Calu3 (cell line): ENCODE measurements around the gene RPUSD3. TPM values are rescaled to one million over a fixed set of nuclear protein-coding genes. Genes with fewer than 3 reads are reported as not detected.

Experiments used
- BruUV-seq: library from RNA; stranded (reverse); fragments of 400-500 nt; replicated peaks from 2 replicates; lab custom pipeline; 2021; lab: Mats Ljungman, UMichigan
- CTCF ChIA-PET: fragments of 300-600 bp; sonication (Branson Sonifier 250); formaldehyde crosslinking; loops from one replicate; lab custom pipeline; 2022; ENCODE audit warnings: antibody characterized with exemption; lab: Charles Lee
- DNase-seq: peaks from one replicate; pipeline ENCODE4 v3.0.0; 2022
- H3K27ac Mint-ChIP-seq: one replicate; pipeline ENCODE4 v1.8.0; 2022; ENCODE audit warnings: mixed read lengths; ENCODE audit not compliant: unreplicated experiment
- H3K27me3 Mint-ChIP-seq: one replicate; pipeline ENCODE4 v1.8.0; 2022; ENCODE audit warnings: mixed read lengths; ENCODE audit not compliant: unreplicated experiment
- H3K36me3 Mint-ChIP-seq: one replicate; pipeline ENCODE4 v1.8.0; 2022; ENCODE audit warnings: mild to moderate bottlenecking, moderate library complexity, mixed read lengths; ENCODE audit not compliant: insufficient read depth, unreplicated experiment
- H3K4me1 Mint-ChIP-seq: one replicate; pipeline ENCODE4 v1.8.0; 2022; ENCODE audit warnings: mild to moderate bottlenecking, low read depth, mixed read lengths; ENCODE audit not compliant: unreplicated experiment
- H3K4me3 Mint-ChIP-seq: one replicate; pipeline ENCODE4 v1.8.0; 2022; ENCODE audit warnings: mild to moderate bottlenecking, low read depth, moderate library complexity, mixed read lengths; ENCODE audit not compliant: unreplicated experiment
- H3K9me3 Mint-ChIP-seq: one replicate; pipeline ENCODE4 v1.8.0; 2022; ENCODE audit warnings: low read depth, mixed read lengths; ENCODE audit not compliant: unreplicated experiment
- intact Hi-C: fragments of 100-400 bp; cut with micrococcal nuclease; formaldehyde crosslinking; loops from one replicate; pipeline ENCODE4 v1.10.0; 2022; ENCODE audit not compliant: unreplicated experiment
- total RNA-seq: library from RNA; stranded (reverse); gene quantifications from 2 replicates; pipeline ENCODE4 v1.2.3, GENCODE V29; 2022
- TF ChIP-seq, protein P1 (sequence below): fragments of 200-600 bp; IDR thresholded peaks from one replicate; pipeline ENCODE4 v1.8.0; 2022; ENCODE audit warnings: antibody characterized with exemption; ENCODE audit not compliant: unreplicated experiment

RPUSD3 gene
- total RNA-seq, 1 experiment from 2014 or later: 41.7 TPM

GRCh38 chr3:9889405-9889804, 45.6 kb upstream of the RPUSD3 start:
- no peak overlapping the region for H3K27ac Mint-ChIP-seq
- H3K9me3 Mint-ChIP-seq: peaks cover 5% of the 10 kb centered on the region
- no peaks in the 10 kb centered on the region for H3K27me3 Mint-ChIP-seq
- CTCF ChIA-PET: no interaction called here
- peaks cover 31% of the 10 kb centered on the region for H3K36me3 Mint-ChIP-seq
- H3K4me3 Mint-ChIP-seq: no peak overlapping the region
- no peak for DNase-seq
- H3K4me1 Mint-ChIP-seq: peaks cover 21% of the 10 kb centered on the region
- intact Hi-C loops: no loop called here
- TF ChIP-seq, protein P1, sequence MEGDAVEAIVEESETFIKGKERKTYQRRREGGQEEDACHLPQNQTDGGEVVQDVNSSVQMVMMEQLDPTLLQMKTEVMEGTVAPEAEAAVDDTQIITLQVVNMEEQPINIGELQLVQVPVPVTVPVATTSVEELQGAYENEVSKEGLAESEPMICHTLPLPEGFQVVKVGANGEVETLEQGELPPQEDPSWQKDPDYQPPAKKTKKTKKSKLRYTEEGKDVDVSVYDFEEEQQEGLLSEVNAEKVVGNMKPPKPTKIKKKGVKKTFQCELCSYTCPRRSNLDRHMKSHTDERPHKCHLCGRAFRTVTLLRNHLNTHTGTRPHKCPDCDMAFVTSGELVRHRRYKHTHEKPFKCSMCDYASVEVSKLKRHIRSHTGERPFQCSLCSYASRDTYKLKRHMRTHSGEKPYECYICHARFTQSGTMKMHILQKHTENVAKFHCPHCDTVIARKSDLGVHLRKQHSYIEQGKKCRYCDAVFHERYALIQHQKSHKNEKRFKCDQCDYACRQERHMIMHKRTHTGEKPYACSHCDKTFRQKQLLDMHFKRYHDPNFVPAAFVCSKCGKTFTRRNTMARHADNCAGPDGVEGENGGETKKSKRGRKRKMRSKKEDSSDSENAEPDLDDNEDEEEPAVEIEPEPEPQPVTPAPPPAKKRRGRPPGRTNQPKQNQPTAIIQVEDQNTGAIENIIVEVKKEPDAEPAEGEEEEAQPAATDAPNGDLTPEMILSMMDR: no peak
- BruUV-seq: no TSS peak

DNA sequence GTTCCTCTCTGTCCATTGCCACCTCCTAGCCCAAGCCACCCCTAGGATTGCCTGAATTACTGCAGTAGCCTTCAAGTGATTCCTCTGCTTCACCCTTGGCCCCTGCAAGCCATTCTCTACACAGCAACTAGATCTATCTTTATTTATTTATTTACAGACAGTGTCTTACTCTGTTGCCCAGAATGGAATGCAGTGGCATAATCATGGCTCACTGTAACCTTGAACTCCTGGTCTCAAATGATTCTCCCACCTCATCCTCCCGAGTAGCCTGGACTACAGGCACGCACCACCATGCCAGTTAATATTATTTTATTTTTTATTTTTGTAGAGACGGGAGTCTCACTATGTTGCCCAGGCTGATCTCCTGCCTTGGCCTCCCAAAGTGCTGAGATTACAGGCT, 44.7 kb upstream of the RPUSD3 start:
- H3K4me3 Mint-ChIP-seq: no peak overlapping the region
- H3K27ac Mint-ChIP-seq: no peak overlapping the region
- peaks cover 25% of the 10 kb centered on the region for H3K36me3 Mint-ChIP-seq
- BruUV-seq: no TSS peak
- TF ChIP-seq, protein P1: no peak
- no peaks in the 10 kb centered on the region for H3K27me3 Mint-ChIP-seq
- DNase-seq: no peak
- peaks cover 5% of the 10 kb centered on the region for H3K9me3 Mint-ChIP-seq
- CTCF ChIA-PET: no interaction called here
- peaks cover 27% of the 10 kb centered on the region for H3K4me1 Mint-ChIP-seq
- intact Hi-C loops: no loop called here

DNA sequence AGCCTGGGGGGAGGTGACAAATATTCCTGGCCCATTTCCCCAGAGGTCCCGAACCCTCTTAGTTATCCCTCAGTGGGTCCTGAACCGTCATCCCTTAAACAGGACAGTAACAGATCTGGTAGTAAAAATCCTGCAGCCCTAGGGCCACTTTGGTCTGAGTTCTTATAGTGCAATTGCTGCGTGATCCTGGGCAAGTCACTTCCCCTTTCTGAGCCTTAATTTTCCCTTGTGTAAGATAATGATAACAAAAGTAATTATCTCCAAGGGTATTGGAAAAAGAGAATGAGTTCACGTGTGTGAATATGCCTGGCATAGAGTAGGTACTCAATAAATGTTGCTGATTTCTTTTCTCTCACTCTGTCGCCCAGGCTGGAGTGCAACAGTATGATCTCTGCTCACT, 43.7 kb upstream of the RPUSD3 start:
- TF ChIP-seq, protein P1: no peak
- Mint-ChIP-seq H3K27me3 (no peaks in the 10 kb centered on the region), H3K27ac (no peak overlapping the region), H3K36me3 (peaks cover 20% of the 10 kb centered on the region), H3K9me3 (peaks cover 2% of the 10 kb centered on the region), H3K4me1 (peaks cover 20% of the 10 kb centered on the region), H3K4me3 (no peak overlapping the region)
- BruUV-seq: no TSS peak
- CTCF ChIA-PET: interaction anchor here (0.8 kb wide), 1 partner anchor 10 kb away, joined by 3 read pairs; no protein-coding TSS in a partner anchor
- intact Hi-C loops: no loop called here
- no peak for DNase-seq

DNA sequence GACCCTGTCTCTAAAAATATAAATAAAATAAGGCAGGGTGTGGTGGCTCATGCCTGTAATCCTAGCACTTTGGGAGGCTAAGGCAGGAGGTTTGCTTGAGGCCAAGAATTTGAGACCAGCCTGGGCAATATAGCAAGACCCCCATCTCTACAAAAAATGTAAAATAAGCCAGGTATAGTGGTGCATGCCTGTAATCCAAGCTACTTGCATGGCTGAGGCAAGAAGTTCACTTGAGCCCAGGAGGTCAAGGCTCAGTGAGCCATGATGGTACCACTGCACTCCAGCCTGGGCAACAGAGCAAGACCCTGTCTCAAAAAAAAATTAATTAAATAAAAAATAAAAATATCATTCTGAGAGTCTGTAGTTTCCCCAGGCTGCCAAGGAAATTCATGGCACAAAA, 42.5 kb upstream of the RPUSD3 start:
- intact Hi-C loops: no loop called here
- peaks cover 13% of the 10 kb centered on the region for H3K4me1 Mint-ChIP-seq
- H3K27me3 Mint-ChIP-seq: no peaks in the 10 kb centered on the region
- H3K36me3 Mint-ChIP-seq: peaks cover 12% of the 10 kb centered on the region
- CTCF ChIA-PET: no interaction called here
- H3K27ac Mint-ChIP-seq: no peak overlapping the region
- H3K9me3 Mint-ChIP-seq: no peaks in the 10 kb centered on the region
- TF ChIP-seq, protein P1: no peak
- BruUV-seq: no TSS peak
- no peak for DNase-seq
- no peak overlapping the region for H3K4me3 Mint-ChIP-seq
